Measurements from ENCODE around the gene KRTAP10-1. TPM values are rescaled to one million over a fixed set of nuclear protein-coding genes. Genes with fewer than 3 reads are reported as not detected.

The KRTAP10-1 gene
- total RNA-seq, 1 experiment from 2014 or later, result not detected

DNA sequence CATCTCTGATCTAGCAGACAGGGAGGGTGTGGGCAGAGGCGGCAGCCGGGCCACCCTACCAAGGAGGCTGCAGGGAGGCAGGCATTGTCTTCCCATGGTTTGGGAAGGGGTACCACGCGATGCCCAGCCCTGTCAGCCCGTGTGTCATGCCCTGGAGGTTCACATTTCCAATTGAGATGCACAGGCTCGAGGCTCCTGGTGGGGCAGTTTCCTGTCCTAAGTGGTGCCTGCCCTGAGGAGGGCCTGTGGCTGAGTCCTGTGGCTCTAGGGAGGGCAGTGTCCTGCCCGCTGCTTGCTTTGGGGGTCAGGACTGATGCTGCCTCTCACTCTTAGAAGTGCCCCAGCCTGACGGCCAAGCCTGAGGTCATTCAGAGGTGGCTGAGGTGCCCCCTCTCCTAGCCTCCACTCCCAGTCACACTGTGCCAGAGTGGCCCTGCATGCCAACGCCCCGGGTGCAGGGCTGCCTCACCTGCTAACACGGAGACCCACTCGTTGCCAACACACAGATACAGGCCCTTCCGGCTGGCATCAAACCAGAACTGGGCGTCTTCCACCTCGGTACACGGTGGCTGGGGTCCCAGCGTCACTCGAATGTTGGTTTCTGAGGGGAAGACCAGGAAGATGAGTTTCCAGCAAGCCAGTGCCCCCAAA, 11.9 kb downstream of the KRTAP10-1 start (continued):
- TF ChIP-seq, protein P1, sequence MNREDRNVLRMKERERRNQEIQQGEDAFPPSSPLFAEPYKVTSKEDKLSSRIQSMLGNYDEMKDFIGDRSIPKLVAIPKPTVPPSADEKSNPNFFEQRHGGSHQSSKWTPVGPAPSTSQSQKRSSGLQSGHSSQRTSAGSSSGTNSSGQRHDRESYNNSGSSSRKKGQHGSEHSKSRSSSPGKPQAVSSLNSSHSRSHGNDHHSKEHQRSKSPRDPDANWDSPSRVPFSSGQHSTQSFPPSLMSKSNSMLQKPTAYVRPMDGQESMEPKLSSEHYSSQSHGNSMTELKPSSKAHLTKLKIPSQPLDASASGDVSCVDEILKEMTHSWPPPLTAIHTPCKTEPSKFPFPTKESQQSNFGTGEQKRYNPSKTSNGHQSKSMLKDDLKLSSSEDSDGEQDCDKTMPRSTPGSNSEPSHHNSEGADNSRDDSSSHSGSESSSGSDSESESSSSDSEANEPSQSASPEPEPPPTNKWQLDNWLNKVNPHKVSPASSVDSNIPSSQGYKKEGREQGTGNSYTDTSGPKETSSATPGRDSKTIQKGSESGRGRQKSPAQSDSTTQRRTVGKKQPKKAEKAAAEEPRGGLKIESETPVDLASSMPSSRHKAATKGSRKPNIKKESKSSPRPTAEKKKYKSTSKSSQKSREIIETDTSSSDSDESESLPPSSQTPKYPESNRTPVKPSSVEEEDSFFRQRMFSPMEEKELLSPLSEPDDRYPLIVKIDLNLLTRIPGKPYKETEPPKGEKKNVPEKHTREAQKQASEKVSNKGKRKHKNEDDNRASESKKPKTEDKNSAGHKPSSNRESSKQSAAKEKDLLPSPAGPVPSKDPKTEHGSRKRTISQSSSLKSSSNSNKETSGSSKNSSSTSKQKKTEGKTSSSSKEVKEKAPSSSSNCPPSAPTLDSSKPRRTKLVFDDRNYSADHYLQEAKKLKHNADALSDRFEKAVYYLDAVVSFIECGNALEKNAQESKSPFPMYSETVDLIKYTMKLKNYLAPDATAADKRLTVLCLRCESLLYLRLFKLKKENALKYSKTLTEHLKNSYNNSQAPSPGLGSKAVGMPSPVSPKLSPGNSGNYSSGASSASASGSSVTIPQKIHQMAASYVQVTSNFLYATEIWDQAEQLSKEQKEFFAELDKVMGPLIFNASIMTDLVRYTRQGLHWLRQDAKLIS (CRISPR knock-in tag; IDR thresholded peaks at IDR 0.05; ENCODE audit: borderline replicate concordance), result no peak
- TF ChIP-seq, protein P2, sequence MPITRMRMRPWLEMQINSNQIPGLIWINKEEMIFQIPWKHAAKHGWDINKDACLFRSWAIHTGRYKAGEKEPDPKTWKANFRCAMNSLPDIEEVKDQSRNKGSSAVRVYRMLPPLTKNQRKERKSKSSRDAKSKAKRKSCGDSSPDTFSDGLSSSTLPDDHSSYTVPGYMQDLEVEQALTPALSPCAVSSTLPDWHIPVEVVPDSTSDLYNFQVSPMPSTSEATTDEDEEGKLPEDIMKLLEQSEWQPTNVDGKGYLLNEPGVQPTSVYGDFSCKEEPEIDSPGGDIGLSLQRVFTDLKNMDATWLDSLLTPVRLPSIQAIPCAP (CRISPR knock-in tag; IDR thresholded peaks at IDR 0.05), result no peak
- no peak for TF ChIP-seq NFE2L1 (CRISPR knock-in tag; IDR thresholded peaks at IDR 0.05)
- no peak for TF ChIP-seq NR3C1 (CRISPR knock-in tag; conservative IDR thresholded peaks at IDR 0.05; ENCODE audit: low read depth)
- no peak for TF ChIP-seq JUN (CRISPR knock-in tag; IDR thresholded peaks at IDR 0.05)
- no peak for TF ChIP-seq EMX1 (CRISPR knock-in tag; IDR thresholded peaks at IDR 0.05)
- TF ChIP-seq, protein P3, sequence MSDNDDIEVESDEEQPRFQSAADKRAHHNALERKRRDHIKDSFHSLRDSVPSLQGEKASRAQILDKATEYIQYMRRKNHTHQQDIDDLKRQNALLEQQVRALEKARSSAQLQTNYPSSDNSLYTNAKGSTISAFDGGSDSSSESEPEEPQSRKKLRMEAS (CRISPR knock-in tag; IDR thresholded peaks at IDR 0.05), result no peak
- no peak for TF ChIP-seq ZMAT4 (CRISPR knock-in tag; IDR thresholded peaks at IDR 0.05)

DNA sequence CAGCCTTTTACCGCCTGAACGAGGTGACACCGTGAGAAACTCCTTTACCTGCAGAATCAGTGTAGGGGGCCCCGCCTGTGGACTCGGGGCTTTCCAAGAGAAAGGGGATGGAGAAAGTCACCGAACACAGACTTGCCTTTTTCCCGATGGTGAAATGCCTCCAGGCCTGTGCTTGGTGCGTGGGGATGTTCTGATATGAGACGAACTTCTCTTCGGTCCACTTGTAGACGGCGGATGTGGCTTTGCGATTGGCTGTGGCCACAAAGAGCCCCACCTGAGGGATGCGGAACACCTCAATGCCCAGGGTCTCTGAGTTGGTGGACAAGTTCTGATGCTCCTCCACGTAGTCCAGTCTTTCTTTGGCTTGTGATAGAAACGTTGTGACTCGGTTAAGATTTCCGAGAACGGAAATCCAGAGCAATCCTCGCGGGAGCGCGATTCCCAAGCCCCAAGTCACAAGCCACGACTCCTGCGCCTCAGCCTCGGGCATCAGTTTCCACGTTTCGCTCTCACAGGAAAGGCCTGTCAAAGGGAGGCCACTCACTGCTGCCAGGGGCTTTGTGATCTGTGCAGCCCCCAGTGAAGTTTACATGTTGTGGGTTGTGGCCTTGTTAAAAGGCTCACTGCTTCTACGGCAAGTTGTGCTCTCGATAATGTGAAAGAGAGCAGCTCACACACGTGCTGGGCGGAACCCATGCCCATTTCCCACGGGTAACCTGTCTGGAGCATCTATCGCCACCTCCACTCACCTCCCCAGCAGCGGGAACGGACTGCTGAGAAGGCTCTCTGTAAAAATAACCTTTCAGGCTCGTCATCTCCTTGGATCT, 12.6 kb downstream of the KRTAP10-1 start:
- no peaks in the 10 kb centered on the region for H3K36me3 Mint-ChIP-seq
- H3K27ac Mint-ChIP-seq, result no peak overlapping the region
- CTCF ChIA-PET, result no interaction called here
- peak; percentile 6 for DNase-seq (ENCODE audit: low spot score)
- POLR2A ChIA-PET, result no interaction called here
- no peaks in the 10 kb centered on the region for H3K9me3 Mint-ChIP-seq
- no peaks in the 10 kb centered on the region for H3K27me3 Mint-ChIP-seq (ENCODE audit: low read depth)
- H3K4me1 Mint-ChIP-seq, result no peaks in the 10 kb centered on the region
- ATAC-seq, result no peak
- no peak overlapping the region for H3K4me3 Mint-ChIP-seq
- no peak for TF ChIP-seq TP53 (CRISPR knock-in tag; IDR thresholded peaks at IDR 0.05)
- TF ChIP-seq ETV6 (CRISPR knock-in tag; IDR thresholded peaks at IDR 0.05), result no peak
- no peak for TF ChIP-seq NR2C2 (CRISPR knock-in tag; IDR thresholded peaks at IDR 0.05)
- TF ChIP-seq ZNF671 (CRISPR knock-in tag; IDR thresholded peaks at IDR 0.05), result no peak
- TF ChIP-seq ZNF263 (CRISPR knock-in tag; IDR thresholded peaks at IDR 0.05; ENCODE audit: low read depth), result no peak
- TF ChIP-seq HMGA2 (CRISPR knock-in tag; IDR thresholded peaks at IDR 0.05), result no peak
- TF ChIP-seq, protein P4, sequence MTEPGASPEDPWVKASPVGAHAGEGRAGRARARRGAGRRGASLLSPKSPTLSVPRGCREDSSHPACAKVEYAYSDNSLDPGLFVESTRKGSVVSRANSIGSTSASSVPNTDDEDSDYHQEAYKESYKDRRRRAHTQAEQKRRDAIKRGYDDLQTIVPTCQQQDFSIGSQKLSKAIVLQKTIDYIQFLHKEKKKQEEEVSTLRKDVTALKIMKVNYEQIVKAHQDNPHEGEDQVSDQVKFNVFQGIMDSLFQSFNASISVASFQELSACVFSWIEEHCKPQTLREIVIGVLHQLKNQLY (CRISPR knock-in tag; IDR thresholded peaks at IDR 0.05), result no peak
- TF ChIP-seq FOXP1 (CRISPR knock-in tag; IDR thresholded peaks at IDR 0.05; ENCODE audit: borderline replicate concordance), result no peak
- no peak for TF ChIP-seq NFE2L1 (CRISPR knock-in tag; IDR thresholded peaks at IDR 0.05)
- no peak for TF ChIP-seq JUN (CRISPR knock-in tag; IDR thresholded peaks at IDR 0.05)
- no peak for TF ChIP-seq ATF3 (CRISPR knock-in tag; conservative IDR thresholded peaks at IDR 0.05)
- TF ChIP-seq, protein P5, sequence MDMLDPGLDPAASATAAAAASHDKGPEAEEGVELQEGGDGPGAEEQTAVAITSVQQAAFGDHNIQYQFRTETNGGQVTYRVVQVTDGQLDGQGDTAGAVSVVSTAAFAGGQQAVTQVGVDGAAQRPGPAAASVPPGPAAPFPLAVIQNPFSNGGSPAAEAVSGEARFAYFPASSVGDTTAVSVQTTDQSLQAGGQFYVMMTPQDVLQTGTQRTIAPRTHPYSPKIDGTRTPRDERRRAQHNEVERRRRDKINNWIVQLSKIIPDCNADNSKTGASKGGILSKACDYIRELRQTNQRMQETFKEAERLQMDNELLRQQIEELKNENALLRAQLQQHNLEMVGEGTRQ (CRISPR knock-in tag; IDR thresholded peaks at IDR 0.05), result no peak
- no peak for TF ChIP-seq ZNF532 (CRISPR knock-in tag; IDR thresholded peaks at IDR 0.05; ENCODE audit: borderline replicate concordance)

Measured in WTC11 (cell line).